GM19468 (cell line): ENCODE data around the gene FBXO5.
"Not testable (repeated sequence)": the region's sequence is repeated elsewhere in the genome, so short reads cannot be mapped to it uniquely, and the experiment has no call there.

ENCODE experiments used
- ATAC-seq: cut with Tn5 transposase; IDR thresholded peaks from one replicate; pipeline ENCODE4 v1.9.1; 2021; ENCODE audit warnings: mild to moderate bottlenecking, moderate library complexity, moderate number of reproducible peaks; ENCODE audit not compliant: unreplicated experiment; ENCODE audit errors: extremely low read depth

The FBXO5 gene

GRCh38 chr6:152993847-152994246 is 11.0 kb upstream of the FBXO5 start:
- ATAC-seq, result no peak

- no peak for ATAC-seq
Observed at GRCh38 chr6:152993431-152993830, 10.6 kb upstream of the FBXO5 start.

- no peak for ATAC-seq
Observed at GRCh38 chr6:152986978-152987377, 4.1 kb upstream of the FBXO5 start.

- ATAC-seq, result not testable (repeated sequence)
Observed at GRCh38 chr6:152985300-152985699, 2.5 kb upstream of the FBXO5 start.

GRCh38 chr6:152984513-152984872 is 1.7 kb upstream of the FBXO5 start:
- peak; percentile 14 for ATAC-seq

- no peak for ATAC-seq
Observed at GRCh38 chr6:152983637-152984512, 1.0 kb upstream of the FBXO5 start.

- ATAC-seq, result no peak
Observed at GRCh38 chr6:152981989-152982903, 595 bp downstream of the FBXO5 start.

GRCh38 chr6:152981219-152981618 is 1.6 kb downstream of the FBXO5 start:
- ATAC-seq, result no peak

GRCh38 chr6:152980656-152981055 is 2.2 kb downstream of the FBXO5 start:
- ATAC-seq, result no peak

- ATAC-seq, result no peak
Observed at GRCh38 chr6:152979116-152979515, 3.7 kb downstream of the FBXO5 start.

- ATAC-seq, result no peak
Observed at GRCh38 chr6:152978058-152978457, 4.8 kb downstream of the FBXO5 start.

GRCh38 chr6:152977556-152977955 is 5.3 kb downstream of the FBXO5 start:
- no peak for ATAC-seq

- no peak for ATAC-seq
Observed at GRCh38 chr6:152976749-152977148, 6.1 kb downstream of the FBXO5 start.

- ATAC-seq, result no peak
Observed at GRCh38 chr6:152975204-152975915, 7.5 kb downstream of the FBXO5 start.

GRCh38 chr6:152973916-152974315 is 8.9 kb downstream of the FBXO5 start:
- ATAC-seq, result no peak

GRCh38 chr6:152969688-152970418 is 13.0 kb downstream of the FBXO5 start:
- no peak for ATAC-seq

GRCh38 chr6:152966168-152966894 is 16.5 kb downstream of the FBXO5 start:
- ATAC-seq, result not testable (repeated sequence)

- no peak for ATAC-seq
Observed at GRCh38 chr6:152959333-152959732, 23.5 kb downstream of the FBXO5 start.

- no peak for ATAC-seq
Observed at GRCh38 chr6:152957796-152958195, 25.0 kb downstream of the FBXO5 start.
